Naive thymus-derived CD8-positive, alpha-beta T cell (primary cell): Measurements from ENCODE around the gene KCNN3. TPM values are rescaled to one million over a fixed set of nuclear protein-coding genes. Genes with fewer than 3 reads are reported as not detected.
"Not testable (repeated sequence)": the region's sequence is repeated elsewhere in the genome, so short reads cannot be mapped to it uniquely, and the experiment has no call there.

Source experiments
- ATAC-seq, 2 donors: fragments of 150-1000 bp; cut with Tn5 transposase in 1 of 2; sonication (Bioruptor Pico), chemical (Tn5 transposase) in 1 of 2; 1 replicate in 1 of 2; 2 replicates in 1 of 2; pipeline ENCODE4 v1.10.0; 2021; ENCODE audit warnings: mild to moderate bottlenecking in 2 of 2, moderate library complexity in 2 of 2
- POLR2A ChIA-PET: fragments of 350-600 bp; sonication (Branson Sonifier 250); formaldehyde crosslinking; loops from one replicate; lab custom pipeline; 2021; ENCODE audit warnings: antibody characterized with exemption; lab: Charles Lee
- DNase-seq, 10 donors: peaks; one replicate each; pipeline versions ENCODE4 v3.0.0 to v3.0.0-alpha.2; 2020 to 2022
- H3K27ac Mint-ChIP-seq, 10 donors: one replicate each; pipeline ENCODE4 v1.8.0; 2020 to 2022; ENCODE audit warnings: mild to moderate bottlenecking in 10 of 10, mixed read lengths in 10 of 10, moderate library complexity in 4 of 10, inconsistent platforms in 1 of 10
- H3K27me3 Mint-ChIP-seq, 5 donors: one replicate each; pipeline ENCODE4 v1.8.0; 2021 to 2022; ENCODE audit warnings: mixed read lengths in 5 of 5
- H3K36me3 Mint-ChIP-seq, 3 donors: one replicate each; pipeline ENCODE4 v1.8.0; 2020 to 2022; ENCODE audit warnings: mixed read lengths in 3 of 3, mild to moderate bottlenecking in 2 of 3, inconsistent platforms in 1 of 3
- H3K4me1 Mint-ChIP-seq, 4 donors: one replicate each; pipeline ENCODE4 v1.8.0; 2021 to 2022; ENCODE audit warnings: mixed read lengths in 4 of 4
- H3K4me3 Mint-ChIP-seq, 10 donors: one replicate each; pipeline ENCODE4 v1.8.0; 2020 to 2022; ENCODE audit warnings: mild to moderate bottlenecking in 10 of 10, mixed read lengths in 10 of 10, moderate library complexity in 6 of 10, inconsistent platforms in 1 of 10
- H3K9me3 Mint-ChIP-seq, 9 donors: one replicate each; pipeline ENCODE4 v1.8.0; 2020 to 2022; ENCODE audit warnings: mixed read lengths in 9 of 9, mild to moderate bottlenecking in 3 of 9, inconsistent platforms in 1 of 9, moderate library complexity in 1 of 9
- polyA plus RNA-seq, 3 donors: library from polyadenylated mRNA; unstranded; fragments of 300-500 nt; fragmentation: Illumina TruSeq; gene quantifications; one replicate each; pipeline ENCODE4 v1.2.3, GENCODE V29; 2021
- total RNA-seq, 8 experiments: library from RNA in 2 of 8; stranded (reverse) in 2 of 8; gene quantifications; one replicate each; pipeline ENCODE4 v1.2.3 and lab custom pipeline; 2021 to 2026

The KCNN3 gene
- under 1 TPM in 1 of 2 experiments, not detected in 1; 0.08 TPM for total RNA-seq
- polyA plus RNA-seq, result not detected
- 0 to 0.98 (median 0.34) reads per million in 6 experiments for total RNA-seq (lab: John Stamatoyannopoulos, UW)

GRCh38 chr1:154870115-154870571 lies at the start of gene KCNN3:
TSS of gene KCNN3 (minus strand) at chr1:154870281. CDS start at chr1:154869964, 317 bp downstream.
- H3K4me3 Mint-ChIP-seq, result peak within 1 kb of the TSS in 9 of 10 donors; percentile 14 to 55 (median 33)
- ATAC-seq (peak; percentile 90 to 94), DNase-seq (peak; percentile 33 to 73 (median 54))
- H3K9me3 Mint-ChIP-seq, result no peaks in the 10 kb centered on the region
- peaks cover 14 to 52% (median 44%) of the 10 kb centered on the region in 5 donors for H3K27me3 Mint-ChIP-seq
- H3K36me3 Mint-ChIP-seq, result peaks cover 0 to 2% (median 0%) of the 10 kb centered on the region in 3 donors
- H3K4me1 Mint-ChIP-seq, result peaks cover 17 to 25% (median 22%) of the 10 kb centered on the region in 4 donors
- peak within 1 kb of the TSS in 1 of 10 donors; percentile 2 for H3K27ac Mint-ChIP-seq
- POLR2A ChIA-PET, result no interaction called here

GRCh38 chr1:154913273-154913672 lies 43.2 kb upstream of the KCNN3 start:
- peaks cover 0 to 2% (median 0%) of the 10 kb centered on the region in 9 donors for H3K9me3 Mint-ChIP-seq

GRCh38 chr1:154912755-154913154 lies 42.7 kb upstream of the KCNN3 start:
- peaks cover 0 to 3% (median 1%) of the 10 kb centered on the region in 5 donors for H3K27me3 Mint-ChIP-seq
- H3K27ac Mint-ChIP-seq, result peak overlapping the region in 1 of 10 donors; percentile 33
- H3K9me3 Mint-ChIP-seq, result peaks cover 0 to 2% (median 0%) of the 10 kb centered on the region in 9 donors

More at GRCh38 chr1:154913273-154913672, 43.2 kb upstream of the KCNN3 start:
- POLR2A ChIA-PET, result interaction anchor here (0.5 kb wide), 1 partner anchor 255 kb away, joined by 4 read pairs; no protein-coding TSS in a partner anchor
- H3K36me3 Mint-ChIP-seq, result peaks cover 4 to 6% (median 6%) of the 10 kb centered on the region in 3 donors
- H3K27me3 Mint-ChIP-seq, result peaks cover 0 to 3% (median 1%) of the 10 kb centered on the region in 5 donors
- no peak overlapping the region for H3K4me3 Mint-ChIP-seq
- H3K4me1 Mint-ChIP-seq, result no peaks in the 10 kb centered on the region
- ATAC-seq (no peak), DNase-seq (no peak)
- no peak overlapping the region for H3K27ac Mint-ChIP-seq

GRCh38 chr1:154911691-154912550 lies 41.8 kb upstream of the KCNN3 start:
- Mint-ChIP-seq H3K9me3 (peaks cover 0 to 2% (median 0%) of the 10 kb centered on the region in 9 donors), H3K4me3 (no peak overlapping the region), H3K27ac (peak overlapping the region in 1 of 10 donors; percentile 12), H3K4me1 (peaks cover 0 to 2% (median 0%) of the 10 kb centered on the region in 4 donors), H3K27me3 (peaks cover 0 to 3% (median 1%) of the 10 kb centered on the region in 5 donors), H3K36me3 (peaks cover 4 to 6% (median 6%) of the 10 kb centered on the region in 3 donors)
- POLR2A ChIA-PET, result interaction anchor here (0.9 kb wide), 1 partner anchor 25 kb away, joined by 3 read pairs; the partner anchor contains the start of gene PMVK
- DNase-seq (no peak), ATAC-seq (no peak)

More at GRCh38 chr1:154912755-154913154, 42.7 kb upstream of the KCNN3 start:
- Mint-ChIP-seq H3K4me3 (no peak overlapping the region), H3K4me1 (peaks cover 0 to 1% (median 0%) of the 10 kb centered on the region in 4 donors), H3K36me3 (peaks cover 4 to 6% (median 6%) of the 10 kb centered on the region in 3 donors)
- no peak for ATAC-seq
- no peak for DNase-seq
- POLR2A ChIA-PET, result interaction anchor here (0.5 kb wide), 1 partner anchor 255 kb away, joined by 4 read pairs; no protein-coding TSS in a partner anchor

- Mint-ChIP-seq H3K36me3 (peaks cover 0 to 3% (median 0%) of the 10 kb centered on the region in 3 donors), H3K9me3 (no peaks in the 10 kb centered on the region), H3K27me3 (peaks cover 0 to 3% (median 1%) of the 10 kb centered on the region in 5 donors), H3K27ac (no peak overlapping the region), H3K4me1 (peaks cover 0 to 2% (median 0%) of the 10 kb centered on the region in 4 donors), H3K4me3 (no peak overlapping the region)
- DNase-seq (no peak), ATAC-seq (no peak)
- POLR2A ChIA-PET, result interaction anchor here (0.9 kb wide), 1 partner anchor 26 kb away, joined by 3 read pairs; the partner anchor contains the start of gene PMVK
Measured at GRCh38 chr1:154910851-154911250, 40.8 kb upstream of the KCNN3 start.

GRCh38 chr1:154908937-154909336 lies 38.9 kb upstream of the KCNN3 start:
- POLR2A ChIA-PET, result no interaction called here
- Mint-ChIP-seq H3K27ac (peak overlapping the region in 1 of 10 donors; percentile 44), H3K27me3 (peaks cover 0 to 3% (median 1%) of the 10 kb centered on the region in 5 donors), H3K4me3 (no peak overlapping the region), H3K36me3 (no peaks in the 10 kb centered on the region), H3K9me3 (no peaks in the 10 kb centered on the region), H3K4me1 (peaks cover 0 to 2% (median 0%) of the 10 kb centered on the region in 4 donors)
- ATAC-seq (no peak), DNase-seq (no peak)

GRCh38 chr1:154908129-154908528 lies 38.0 kb upstream of the KCNN3 start:
- DNase-seq, ATAC-seq, H3K9me3 Mint-ChIP-seq, POLR2A ChIA-PET, H3K4me1 Mint-ChIP-seq, H3K4me3 Mint-ChIP-seq, H3K27me3 Mint-ChIP-seq, H3K36me3 Mint-ChIP-seq: not testable (repeated sequence)
- peak overlapping the region in 1 of 10 donors; percentile 44 for H3K27ac Mint-ChIP-seq

- DNase-seq, result peak in 1 of 10 donors; percentile 4
- no peaks in the 10 kb centered on the region for H3K9me3 Mint-ChIP-seq
- H3K36me3 Mint-ChIP-seq, result no peaks in the 10 kb centered on the region
- no peak overlapping the region for H3K4me3 Mint-ChIP-seq
- H3K4me1 Mint-ChIP-seq, result peaks cover 0 to 2% (median 0%) of the 10 kb centered on the region in 4 donors
- POLR2A ChIA-PET, result interaction anchor here (0.7 kb wide), 2 partner anchors 78 to 414 kb away, joined by 3 read pairs; no protein-coding TSS in a partner anchor
- ATAC-seq, result no peak
- no peak overlapping the region for H3K27ac Mint-ChIP-seq
- peaks cover 0 to 3% (median 1%) of the 10 kb centered on the region in 5 donors for H3K27me3 Mint-ChIP-seq
Measured at GRCh38 chr1:154906621-154907081, 36.6 kb upstream of the KCNN3 start.

GRCh38 chr1:154902938-154903566 lies 33.0 kb upstream of the KCNN3 start:
- H3K9me3 Mint-ChIP-seq, result no peaks in the 10 kb centered on the region
- peaks cover 0 to 2% (median 0%) of the 10 kb centered on the region in 5 donors for H3K27me3 Mint-ChIP-seq
- H3K36me3 Mint-ChIP-seq, result no peaks in the 10 kb centered on the region
- H3K27ac Mint-ChIP-seq, result peak overlapping the region in 1 of 10 donors; percentile 19
- DNase-seq (no peak), ATAC-seq (no peak)
- H3K4me3 Mint-ChIP-seq, result no peak overlapping the region
- H3K4me1 Mint-ChIP-seq, result peaks cover 0 to 2% (median 0%) of the 10 kb centered on the region in 4 donors
- POLR2A ChIA-PET, result no interaction called here

- POLR2A ChIA-PET, result no interaction called here
- DNase-seq (no peak), ATAC-seq (no peak)
- Mint-ChIP-seq H3K9me3 (no peaks in the 10 kb centered on the region), H3K4me1 (no peaks in the 10 kb centered on the region), H3K27ac (no peak overlapping the region), H3K27me3 (peaks cover 0 to 4% (median 0%) of the 10 kb centered on the region in 5 donors), H3K36me3 (no peaks in the 10 kb centered on the region), H3K4me3 (no peak overlapping the region)
Measured at GRCh38 chr1:154901591-154901990, 31.5 kb upstream of the KCNN3 start.

GRCh38 chr1:154899041-154899440 lies 29.0 kb upstream of the KCNN3 start:
- no peaks in the 10 kb centered on the region for H3K36me3 Mint-ChIP-seq
- POLR2A ChIA-PET, result no interaction called here
- H3K4me1 Mint-ChIP-seq, result no peaks in the 10 kb centered on the region
- DNase-seq, result no peak
- H3K27ac Mint-ChIP-seq, result peak overlapping the region in 1 of 10 donors; percentile 4
- no peak overlapping the region for H3K4me3 Mint-ChIP-seq
- ATAC-seq, result no peak
- no peaks in the 10 kb centered on the region for H3K9me3 Mint-ChIP-seq
- peaks cover 0 to 4% (median 0%) of the 10 kb centered on the region in 5 donors for H3K27me3 Mint-ChIP-seq

- Mint-ChIP-seq H3K4me3 (no peak overlapping the region), H3K27me3 (peaks cover 0 to 4% (median 0%) of the 10 kb centered on the region in 5 donors), H3K4me1 (peaks cover 0 to 4% (median under 1%) of the 10 kb centered on the region in 4 donors), H3K9me3 (no peaks in the 10 kb centered on the region), H3K36me3 (no peaks in the 10 kb centered on the region), H3K27ac (peak overlapping the region in 1 of 10 donors; percentile 59)
- ATAC-seq, result no peak
- DNase-seq, result no peak
- POLR2A ChIA-PET, result no interaction called here
Measured at GRCh38 chr1:154896771-154897286, 26.7 kb upstream of the KCNN3 start.
